ENCODE results near the gene ECE1. TPM values are rescaled to one million over a fixed set of nuclear protein-coding genes. Genes with fewer than 3 reads are reported as not detected.

ECE1 gene
- polyA plus RNA-seq, 3 donors, result 10.6 to 42.4 (median 23.3) TPM

GRCh38 chr1:21277180-21277579, 13.1 kb downstream of the ECE1 start:
- H3K27ac Mint-ChIP-seq, result peak overlapping the region in 1 of 7 donors; percentile 12
- no peak overlapping the region for H3K9ac ChIP-seq (ENCODE audit: insufficient read depth, low read length, poor library complexity, severe bottlenecking)
- TF ChIP-seq CTCF (IDR thresholded peaks at IDR 0.05), result no peak

GRCh38 chr1:21272540-21272939, 17.7 kb downstream of the ECE1 start:
- no peaks in the 10 kb centered on the region for H3K9me3 ChIP-seq (replicated peaks in 1 of 2; ENCODE audit: control insufficient read depth in 1 of 2, insufficient read depth in 1 of 2, low read length in 2 of 2)
- no peak overlapping the region for H2AFZ ChIP-seq (ENCODE audit: insufficient read depth, low read depth, low read length, poor library complexity, severe bottlenecking)
- H3K9ac ChIP-seq (ENCODE audit: insufficient read depth, low read length, poor library complexity, severe bottlenecking), result no peak overlapping the region
- no peaks in the 10 kb centered on the region for H3K79me2 ChIP-seq (ENCODE audit: insufficient read depth, low read length)
- intact Hi-C loops (cut with micrococcal nuclease), result no loop called here
- peak overlapping the region in 1 of 2 donors; percentile 3 for H3K4me3 Mint-ChIP-seq
- H3K27me3 ChIP-seq (ENCODE audit: control insufficient read depth in 2 of 2, insufficient read depth in 2 of 2, low read length in 2 of 2), result peaks cover 0 to 4% of the 10 kb centered on the region in 2 donors
- peaks cover 0 to 4% (median 0%) of the 10 kb centered on the region in 7 donors for H3K9me3 Mint-ChIP-seq
- no peak for DNase-seq
- H3K4me2 ChIP-seq (replicated peaks; ENCODE audit: extremely low read depth, low read length, poor library complexity, severe bottlenecking), result no peak overlapping the region
- H3K27ac Mint-ChIP-seq, result no peak overlapping the region
- peaks cover 43% of the 10 kb centered on the region for H4K20me1 ChIP-seq (ENCODE audit: insufficient read depth, low read length)
- peaks cover 10 to 49% (median 37%) of the 10 kb centered on the region in 3 donors for H3K27me3 Mint-ChIP-seq (ENCODE audit: low read depth in 3 of 3)
- no peak for TF ChIP-seq CTCF (IDR thresholded peaks at IDR 0.05)
- WGBS (ENCODE audit: insufficient coverage), result 97% methylated on average over 8 of the region's 8 CpGs
- H3K4me3 ChIP-seq (replicated peaks in 1 of 3; ENCODE audit: low read depth in 2 of 3, low read length in 3 of 3), result no peak overlapping the region
- peaks cover 5% of the 10 kb centered on the region for H3K4me1 Mint-ChIP-seq
- H3K4me1 ChIP-seq (ENCODE audit: control insufficient read depth in 1 of 2, insufficient read depth in 2 of 2, low read length in 2 of 2), result no peaks in the 10 kb centered on the region
- H3K27ac ChIP-seq (ENCODE audit: low read depth in 1 of 2, low read length in 2 of 2), result no peak overlapping the region
- peaks cover 50 to 90% of the 10 kb centered on the region in 2 donors for H3K36me3 ChIP-seq (replicated peaks in 1 of 2; ENCODE audit: control insufficient read depth in 1 of 2, insufficient read depth in 2 of 2, low read length in 2 of 2)
- peaks cover 97 to 99% of the 10 kb centered on the region in 2 donors for H3K36me3 Mint-ChIP-seq

More at GRCh38 chr1:21277180-21277579, 13.1 kb downstream of the ECE1 start:
- Mint-ChIP-seq H3K4me1 (peaks cover 35% of the 10 kb centered on the region), H3K4me3 (peak overlapping the region in 1 of 2 donors; percentile 26), H3K36me3 (peaks cover 82 to 89% of the 10 kb centered on the region in 2 donors), H3K27me3 (ENCODE audit: low read depth in 3 of 3) (peaks cover 7 to 55% (median 24%) of the 10 kb centered on the region in 3 donors), H3K9me3 (peaks cover 0 to 7% (median 2%) of the 10 kb centered on the region in 7 donors)
- no peak for DNase-seq
- peaks cover 25 to 30% of the 10 kb centered on the region in 2 donors for H3K4me1 ChIP-seq (ENCODE audit: control insufficient read depth in 1 of 2, insufficient read depth in 2 of 2, low read length in 2 of 2)
- H2AFZ ChIP-seq (ENCODE audit: insufficient read depth, low read depth, low read length, poor library complexity, severe bottlenecking), result no peak overlapping the region
- H4K20me1 ChIP-seq (ENCODE audit: insufficient read depth, low read length), result peaks cover 21% of the 10 kb centered on the region
- H3K4me2 ChIP-seq (replicated peaks; ENCODE audit: extremely low read depth, low read length, poor library complexity, severe bottlenecking), result no peak overlapping the region
- H3K27me3 ChIP-seq (ENCODE audit: control insufficient read depth in 2 of 2, insufficient read depth in 2 of 2, low read length in 2 of 2), result peaks cover 0 to 11% of the 10 kb centered on the region in 2 donors
- peaks cover 20 to 60% of the 10 kb centered on the region in 2 donors for H3K36me3 ChIP-seq (replicated peaks in 1 of 2; ENCODE audit: control insufficient read depth in 1 of 2, insufficient read depth in 2 of 2, low read length in 2 of 2)
- WGBS (ENCODE audit: insufficient coverage), result 93% methylated on average over 7 of the region's 7 CpGs
- no peaks in the 10 kb centered on the region for H3K79me2 ChIP-seq (ENCODE audit: insufficient read depth, low read length)
- no peaks in the 10 kb centered on the region for H3K9me3 ChIP-seq (replicated peaks in 1 of 2; ENCODE audit: control insufficient read depth in 1 of 2, insufficient read depth in 1 of 2, low read length in 2 of 2)
- no peak overlapping the region for H3K4me3 ChIP-seq (replicated peaks in 1 of 3; ENCODE audit: low read depth in 2 of 3, low read length in 3 of 3)
- intact Hi-C loops (cut with micrococcal nuclease), result no loop called here
- H3K27ac ChIP-seq (ENCODE audit: low read depth in 1 of 2, low read length in 2 of 2), result no peak overlapping the region
